ENCODE results near the gene PAIP2. TPM values are rescaled to one million over a fixed set of nuclear protein-coding genes. Genes with fewer than 3 reads are reported as not detected.
"Not testable (repeated sequence)": the region's sequence is repeated elsewhere in the genome, so short reads cannot be mapped to it uniquely, and the experiment has no call there.

The PAIP2 gene
- total RNA-seq, 2 experiments from 2014 or later = 64.3 to 97.8 TPM

DNA sequence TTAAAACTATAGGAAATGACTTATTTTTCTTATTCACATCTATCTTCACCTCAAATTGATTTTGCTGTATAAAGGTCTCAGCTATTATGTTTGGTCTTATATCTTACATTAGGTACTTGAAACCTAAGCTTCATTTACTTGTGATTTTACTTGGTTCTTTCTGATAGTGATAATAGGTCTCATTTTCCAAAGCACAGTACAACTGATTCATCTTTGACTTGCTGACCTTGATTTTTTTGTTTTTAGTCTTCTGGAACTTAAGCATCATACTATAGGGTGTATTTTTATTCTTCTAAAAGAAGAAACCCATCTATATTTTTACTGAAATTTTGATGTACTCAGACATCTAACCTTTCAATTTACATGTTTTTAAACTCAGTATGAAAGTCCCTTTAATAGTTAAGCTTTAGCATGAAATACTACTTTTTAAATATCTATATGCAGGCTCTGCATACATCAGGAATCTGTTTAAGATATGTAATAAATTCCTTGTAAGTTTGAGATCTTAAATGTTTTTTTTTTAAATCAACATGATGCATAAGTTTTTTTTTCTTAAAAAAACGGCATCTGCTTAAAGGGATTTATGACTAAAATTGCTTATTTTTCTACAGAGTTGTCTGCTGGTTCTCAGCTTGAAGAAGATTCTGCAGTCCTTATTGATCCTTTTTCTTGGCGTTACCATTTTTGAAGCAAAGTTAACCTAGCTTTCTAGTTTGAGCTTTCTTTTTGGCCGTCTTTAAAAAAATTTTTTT lies 34.9 kb upstream of the PAIP2 start:
- no peak for DNase-seq (ENCODE audit: low spot score)
- POLR2A ChIA-PET = interaction anchor here (0.6 to 1.7 kb wide), 7 partner anchors 11 to 84 kb away, joined by 3 to 9 read pairs (median 4); partner anchors contain the start of gene MATR3
- Histone ChIP-seq H3K36me3 (ENCODE audit: insufficient read depth, low read length) (peaks cover 81% of the 10 kb centered on the region), H2AFZ (ENCODE audit: low read length) (no peak overlapping the region), H3K79me2 (ENCODE audit: insufficient read depth, low read depth, low read length) (peaks cover 100% of the 10 kb centered on the region), H3K4me3 (ENCODE audit: low read depth, low read length, poor library complexity, severe bottlenecking) (no peak overlapping the region), H3K27ac (ENCODE audit: low read depth, low read length, poor library complexity, severe bottlenecking) (no peak overlapping the region), H3K4me1 (ENCODE audit: insufficient read depth, low read length, poor library complexity, severe bottlenecking) (peaks cover 73% of the 10 kb centered on the region), H3K9me2 (ENCODE audit: insufficient read depth, low read length) (no peaks in the 10 kb centered on the region), H3K9me3 (ENCODE audit: low read length) (no peaks in the 10 kb centered on the region), H4K20me1 (ENCODE audit: insufficient read depth, low read length) (peaks cover 85% of the 10 kb centered on the region), H3K4me2 (ENCODE audit: low read length) (peak overlapping the region; percentile 56; the same call in 1 of the 2 replicates)
- no TSS peak for BruUV-seq (replicated peaks)
- intact Hi-C loops (cut with micrococcal nuclease; ENCODE audit: unreplicated experiment) = no loop called here
- CTCF ChIA-PET (ENCODE audit: unreplicated experiment) = interaction anchor here (0.8 kb wide), 1 partner anchor 56 kb away, joined by 3 read pairs; no protein-coding TSS in a partner anchor
- TF ChIP-seq, protein P1, sequence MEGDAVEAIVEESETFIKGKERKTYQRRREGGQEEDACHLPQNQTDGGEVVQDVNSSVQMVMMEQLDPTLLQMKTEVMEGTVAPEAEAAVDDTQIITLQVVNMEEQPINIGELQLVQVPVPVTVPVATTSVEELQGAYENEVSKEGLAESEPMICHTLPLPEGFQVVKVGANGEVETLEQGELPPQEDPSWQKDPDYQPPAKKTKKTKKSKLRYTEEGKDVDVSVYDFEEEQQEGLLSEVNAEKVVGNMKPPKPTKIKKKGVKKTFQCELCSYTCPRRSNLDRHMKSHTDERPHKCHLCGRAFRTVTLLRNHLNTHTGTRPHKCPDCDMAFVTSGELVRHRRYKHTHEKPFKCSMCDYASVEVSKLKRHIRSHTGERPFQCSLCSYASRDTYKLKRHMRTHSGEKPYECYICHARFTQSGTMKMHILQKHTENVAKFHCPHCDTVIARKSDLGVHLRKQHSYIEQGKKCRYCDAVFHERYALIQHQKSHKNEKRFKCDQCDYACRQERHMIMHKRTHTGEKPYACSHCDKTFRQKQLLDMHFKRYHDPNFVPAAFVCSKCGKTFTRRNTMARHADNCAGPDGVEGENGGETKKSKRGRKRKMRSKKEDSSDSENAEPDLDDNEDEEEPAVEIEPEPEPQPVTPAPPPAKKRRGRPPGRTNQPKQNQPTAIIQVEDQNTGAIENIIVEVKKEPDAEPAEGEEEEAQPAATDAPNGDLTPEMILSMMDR (conservative IDR thresholded peaks at IDR 0.05; ENCODE audit: low read length) = no peak
- no peak for TF ChIP-seq EZH2phosphoT487 (IDR thresholded peaks at IDR 0.05; ENCODE audit: borderline replicate concordance, low read depth, low read length)

DNA sequence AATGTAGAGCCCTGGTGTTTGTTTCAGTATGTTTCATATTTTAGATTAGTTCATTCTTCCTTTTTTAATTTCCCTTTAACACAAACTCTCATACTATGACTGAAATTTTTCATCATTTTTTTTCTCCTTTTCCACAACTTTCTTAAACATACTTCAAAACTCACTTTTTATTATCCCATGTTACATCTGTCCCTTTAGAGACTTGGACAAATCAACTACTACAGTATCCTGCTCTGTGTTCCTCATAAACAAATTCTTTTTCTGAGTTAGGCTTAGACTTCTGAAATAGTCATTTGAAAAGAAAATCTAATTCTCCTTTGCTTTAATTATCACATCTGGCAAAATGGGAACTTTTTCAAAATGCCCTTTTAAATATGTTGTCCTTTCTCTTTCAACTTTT lies 32.9 kb upstream of the PAIP2 start:
- no TSS peak for BruUV-seq (replicated peaks)
- H3K27ac ChIP-seq (ENCODE audit: low read depth, low read length, poor library complexity, severe bottlenecking) = no peak overlapping the region

DNA sequence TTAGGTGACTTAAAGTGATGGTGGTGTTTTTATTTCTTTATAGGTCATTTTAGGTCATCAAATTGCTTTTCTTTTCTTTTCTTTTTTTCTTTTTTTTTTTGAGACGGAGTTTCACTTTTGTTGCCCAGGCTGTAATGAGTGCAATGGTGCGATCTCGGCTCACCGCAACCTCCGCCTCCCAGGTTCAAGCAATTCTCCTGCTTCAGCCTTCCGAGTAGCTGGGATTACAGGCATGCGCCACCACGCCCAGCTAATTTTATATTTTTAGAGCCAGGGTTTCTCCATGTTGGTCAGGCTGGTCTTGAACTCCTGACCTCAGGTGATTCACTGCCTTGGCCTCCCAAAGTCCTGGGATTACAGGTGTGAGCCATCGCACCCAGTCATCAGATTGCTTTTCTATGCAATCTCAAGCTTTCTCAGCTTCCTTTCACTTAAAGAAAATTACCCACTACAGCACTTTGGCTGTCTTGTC lies 30.9 kb upstream of the PAIP2 start:
- H3K4me2 ChIP-seq (ENCODE audit: low read length); DNase-seq (ENCODE audit: low spot score); H3K9me3 ChIP-seq (ENCODE audit: low read length); H3K9me2 ChIP-seq (ENCODE audit: insufficient read depth, low read length); H2AFZ ChIP-seq (ENCODE audit: low read length); H3K4me3 ChIP-seq (ENCODE audit: low read depth, low read length, poor library complexity, severe bottlenecking); CTCF ChIA-PET (ENCODE audit: unreplicated experiment); H3K27ac ChIP-seq (ENCODE audit: low read depth, low read length, poor library complexity, severe bottlenecking); BruUV-seq (replicated peaks): not testable (repeated sequence)
- intact Hi-C loops (cut with micrococcal nuclease; ENCODE audit: unreplicated experiment) = loop anchor here (1.0 kb wide), 1 partner anchor 12 kb away; no protein-coding TSS in a partner anchor
- POLR2A ChIA-PET = interaction anchor here (0.7 to 1.5 kb wide), 4 partner anchors 11 to 475 kb away, joined by 3 to 7 read pairs (median 5); no protein-coding TSS in a partner anchor
- H3K79me2 ChIP-seq (ENCODE audit: insufficient read depth, low read depth, low read length) = peaks cover 100% of the 10 kb centered on the region
- H3K4me1 ChIP-seq (ENCODE audit: insufficient read depth, low read length, poor library complexity, severe bottlenecking) = peaks cover 34% of the 10 kb centered on the region
- H3K36me3 ChIP-seq (ENCODE audit: insufficient read depth, low read length) = peaks cover 92% of the 10 kb centered on the region
- H4K20me1 ChIP-seq (ENCODE audit: insufficient read depth, low read length) = peaks cover 80% of the 10 kb centered on the region

More for the DNA sequence above, 32.9 kb upstream of the PAIP2 start:
- no peak overlapping the region; the same call in 1 of the 2 replicates for H3K4me2 ChIP-seq (ENCODE audit: low read length)
- CTCF ChIA-PET (ENCODE audit: unreplicated experiment) = no interaction called here
- peaks cover 82% of the 10 kb centered on the region for H3K36me3 ChIP-seq (ENCODE audit: insufficient read depth, low read length)
- no peaks in the 10 kb centered on the region for H3K9me3 ChIP-seq (ENCODE audit: low read length)
- no peak overlapping the region for H3K4me3 ChIP-seq (ENCODE audit: low read depth, low read length, poor library complexity, severe bottlenecking)
- peaks cover 100% of the 10 kb centered on the region for H3K79me2 ChIP-seq (ENCODE audit: insufficient read depth, low read depth, low read length)
- peaks cover 53% of the 10 kb centered on the region for H3K4me1 ChIP-seq (ENCODE audit: insufficient read depth, low read length, poor library complexity, severe bottlenecking)
- POLR2A ChIA-PET = no interaction called here
- H2AFZ ChIP-seq (ENCODE audit: low read length) = no peak overlapping the region
- no peaks in the 10 kb centered on the region for H3K9me2 ChIP-seq (ENCODE audit: insufficient read depth, low read length)
- intact Hi-C loops (cut with micrococcal nuclease; ENCODE audit: unreplicated experiment) = no loop called here
- peaks cover 82% of the 10 kb centered on the region for H4K20me1 ChIP-seq (ENCODE audit: insufficient read depth, low read length)
- TF ChIP-seq EZH2phosphoT487 (IDR thresholded peaks at IDR 0.05; ENCODE audit: borderline replicate concordance, low read depth, low read length) = no peak
- TF ChIP-seq, protein P1 (conservative IDR thresholded peaks at IDR 0.05; ENCODE audit: low read length) = no peak
- no peak for DNase-seq (ENCODE audit: low spot score)
